ENCODE measurements around the gene DBN1. TPM values are rescaled to one million over a fixed set of nuclear protein-coding genes. Genes with fewer than 3 reads are reported as not detected.

Gene DBN1
- total RNA-seq, 1 experiment from 2014 or later: 286 TPM

DNA sequence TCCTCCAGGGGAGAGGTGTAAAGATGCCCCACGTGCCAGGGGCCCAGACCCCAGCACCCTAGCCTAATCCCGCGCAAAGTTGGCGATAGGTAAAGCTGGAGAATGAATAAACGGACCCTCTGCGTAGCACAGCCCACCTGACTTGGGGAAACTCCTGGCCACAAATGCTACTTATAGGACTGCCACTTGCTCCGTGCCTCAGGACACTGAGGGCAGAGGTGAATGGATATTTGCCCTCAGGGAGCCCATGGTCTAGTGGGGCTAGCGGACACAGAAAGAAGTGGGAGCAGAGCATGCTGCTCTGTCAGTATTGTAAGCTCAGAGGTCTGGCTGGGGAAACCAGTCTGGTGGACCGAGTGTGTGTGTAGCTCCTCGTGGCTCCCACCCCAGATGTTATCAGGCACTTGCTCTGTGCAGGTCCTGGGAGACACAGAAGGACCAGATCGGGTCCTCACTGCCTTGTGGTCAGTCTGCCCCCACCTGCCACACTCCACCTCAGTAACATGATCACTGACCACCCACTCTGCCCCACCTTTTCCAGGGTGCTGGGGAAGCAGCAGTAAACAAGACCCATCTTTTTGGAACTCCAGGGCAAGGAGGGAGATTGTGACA, 46.1 kb downstream of the DBN1 start:
- CTCF ChIA-PET: interaction anchor here (0.6 kb wide), 1 partner anchor 62 kb away, joined by 4 read pairs; no protein-coding TSS in a partner anchor
- Histone ChIP-seq H3K27me3 (replicated peaks; ENCODE audit: insufficient read depth, low read depth, low read length, poor library complexity) (no peaks in the 10 kb centered on the region), H3K36me3 (ENCODE audit: insufficient read depth, low read length, poor library complexity, severe bottlenecking) (peaks cover 4% of the 10 kb centered on the region), H3K4me1 (ENCODE audit: insufficient read depth, low read length, poor library complexity, severe bottlenecking) (peaks cover 13% of the 10 kb centered on the region), H3K27ac (ENCODE audit: low read depth, low read length, poor library complexity, severe bottlenecking) (peak overlapping the region; percentile 84), H3K4me3 (ENCODE audit: low read depth, low read length, poor library complexity, severe bottlenecking) (peak overlapping the region; percentile 76), H3K9me3 (ENCODE audit: low read depth, low read length, poor library complexity, severe bottlenecking) (no peaks in the 10 kb centered on the region)
- DNase-seq (ENCODE audit: low spot score): no peak
- POLR2A ChIA-PET (ENCODE audit: low non-redundant PET): interaction anchor here (0.6 kb wide), 1 partner anchor 1814 kb away, joined by 3 read pairs; no protein-coding TSS in a partner anchor
- intact Hi-C loops (cut with micrococcal nuclease; ENCODE audit: unreplicated experiment): no loop called here
- BruUV-seq (replicated peaks): TSS peak; percentile 63
- TF ChIP-seq, protein P1, sequence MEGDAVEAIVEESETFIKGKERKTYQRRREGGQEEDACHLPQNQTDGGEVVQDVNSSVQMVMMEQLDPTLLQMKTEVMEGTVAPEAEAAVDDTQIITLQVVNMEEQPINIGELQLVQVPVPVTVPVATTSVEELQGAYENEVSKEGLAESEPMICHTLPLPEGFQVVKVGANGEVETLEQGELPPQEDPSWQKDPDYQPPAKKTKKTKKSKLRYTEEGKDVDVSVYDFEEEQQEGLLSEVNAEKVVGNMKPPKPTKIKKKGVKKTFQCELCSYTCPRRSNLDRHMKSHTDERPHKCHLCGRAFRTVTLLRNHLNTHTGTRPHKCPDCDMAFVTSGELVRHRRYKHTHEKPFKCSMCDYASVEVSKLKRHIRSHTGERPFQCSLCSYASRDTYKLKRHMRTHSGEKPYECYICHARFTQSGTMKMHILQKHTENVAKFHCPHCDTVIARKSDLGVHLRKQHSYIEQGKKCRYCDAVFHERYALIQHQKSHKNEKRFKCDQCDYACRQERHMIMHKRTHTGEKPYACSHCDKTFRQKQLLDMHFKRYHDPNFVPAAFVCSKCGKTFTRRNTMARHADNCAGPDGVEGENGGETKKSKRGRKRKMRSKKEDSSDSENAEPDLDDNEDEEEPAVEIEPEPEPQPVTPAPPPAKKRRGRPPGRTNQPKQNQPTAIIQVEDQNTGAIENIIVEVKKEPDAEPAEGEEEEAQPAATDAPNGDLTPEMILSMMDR (conservative IDR thresholded peaks at IDR 0.05; ENCODE audit: low read depth, low read length): no peak
- no peak for TF ChIP-seq EZH2 (IDR thresholded peaks at IDR 0.05; ENCODE audit: borderline replicate concordance, low read depth, low read length, poor library complexity, severe bottlenecking)

DNA sequence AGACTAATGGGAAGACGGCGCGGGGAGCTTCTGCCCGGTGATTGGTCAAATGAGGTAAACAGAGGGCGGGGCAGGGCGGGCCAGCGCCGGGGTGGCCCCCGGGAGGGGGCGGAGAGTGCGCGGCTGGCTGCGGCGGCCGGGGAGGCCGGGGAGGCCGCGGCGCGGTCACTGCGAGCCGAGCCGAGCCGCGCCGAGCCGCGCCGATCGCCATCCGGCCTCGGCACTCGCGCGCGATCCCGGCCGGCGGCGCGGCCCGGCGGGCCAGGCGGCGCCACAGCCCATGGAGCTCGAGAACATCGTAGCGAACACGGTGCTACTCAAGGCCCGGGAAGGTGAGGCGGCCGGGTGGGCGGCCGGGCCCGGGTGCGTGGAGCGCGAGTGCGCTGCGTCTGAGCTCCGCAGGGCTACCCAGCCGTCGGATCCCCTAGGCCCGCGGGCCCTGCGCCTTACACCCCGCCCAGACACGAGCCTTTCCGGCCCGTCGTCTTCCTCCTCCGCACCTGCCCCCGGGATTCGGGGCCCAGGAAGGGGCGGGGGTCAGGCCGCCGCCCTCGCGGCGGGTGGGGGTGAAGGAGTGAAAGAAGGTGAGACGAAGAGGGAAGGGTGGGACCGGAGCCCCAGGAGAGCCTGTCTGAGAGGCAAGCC, 46.7 kb downstream of the DBN1 start, which contains the start of gene GRK6:
GRK6 (plus strand) TSS at position 111 of the 645 bp plus-strand sequence; CDS start at position 281, 170 bp downstream.
- intact Hi-C loops (cut with micrococcal nuclease; ENCODE audit: unreplicated experiment): no loop called here
- peak within 1 kb of the TSS; percentile 84 for H3K27ac ChIP-seq (ENCODE audit: low read depth, low read length, poor library complexity, severe bottlenecking)
- CTCF ChIA-PET: interaction anchor here (0.6 to 1.3 kb wide), 5 partner anchors 28 to 484 kb away, joined by 3 to 8 read pairs (median 5); no protein-coding TSS in a partner anchor
- TF ChIP-seq, protein P1 (conservative IDR thresholded peaks at IDR 0.05; ENCODE audit: low read depth, low read length): no peak
- no peak for TF ChIP-seq EZH2 (IDR thresholded peaks at IDR 0.05; ENCODE audit: borderline replicate concordance, low read depth, low read length, poor library complexity, severe bottlenecking)
- BruUV-seq (replicated peaks): no TSS peak
- POLR2A ChIA-PET (ENCODE audit: low non-redundant PET): interaction anchor here (0.6 kb wide), 2 partner anchors 75 to 90 kb away, joined by 4 to 13 read pairs; partner anchors contain the start of genes DDX41 and LMAN2
- peak; percentile 39 for DNase-seq (ENCODE audit: low spot score)
- no peaks in the 10 kb centered on the region for H3K36me3 ChIP-seq (ENCODE audit: insufficient read depth, low read length, poor library complexity, severe bottlenecking)
- H3K9me3 ChIP-seq (ENCODE audit: low read depth, low read length, poor library complexity, severe bottlenecking): no peaks in the 10 kb centered on the region
- H3K27me3 ChIP-seq (replicated peaks; ENCODE audit: insufficient read depth, low read depth, low read length, poor library complexity): no peaks in the 10 kb centered on the region
- H3K4me1 ChIP-seq (ENCODE audit: insufficient read depth, low read length, poor library complexity, severe bottlenecking): peaks cover 13% of the 10 kb centered on the region
- H3K4me3 ChIP-seq (ENCODE audit: low read depth, low read length, poor library complexity, severe bottlenecking): peak within 1 kb of the TSS; percentile 76

DNA sequence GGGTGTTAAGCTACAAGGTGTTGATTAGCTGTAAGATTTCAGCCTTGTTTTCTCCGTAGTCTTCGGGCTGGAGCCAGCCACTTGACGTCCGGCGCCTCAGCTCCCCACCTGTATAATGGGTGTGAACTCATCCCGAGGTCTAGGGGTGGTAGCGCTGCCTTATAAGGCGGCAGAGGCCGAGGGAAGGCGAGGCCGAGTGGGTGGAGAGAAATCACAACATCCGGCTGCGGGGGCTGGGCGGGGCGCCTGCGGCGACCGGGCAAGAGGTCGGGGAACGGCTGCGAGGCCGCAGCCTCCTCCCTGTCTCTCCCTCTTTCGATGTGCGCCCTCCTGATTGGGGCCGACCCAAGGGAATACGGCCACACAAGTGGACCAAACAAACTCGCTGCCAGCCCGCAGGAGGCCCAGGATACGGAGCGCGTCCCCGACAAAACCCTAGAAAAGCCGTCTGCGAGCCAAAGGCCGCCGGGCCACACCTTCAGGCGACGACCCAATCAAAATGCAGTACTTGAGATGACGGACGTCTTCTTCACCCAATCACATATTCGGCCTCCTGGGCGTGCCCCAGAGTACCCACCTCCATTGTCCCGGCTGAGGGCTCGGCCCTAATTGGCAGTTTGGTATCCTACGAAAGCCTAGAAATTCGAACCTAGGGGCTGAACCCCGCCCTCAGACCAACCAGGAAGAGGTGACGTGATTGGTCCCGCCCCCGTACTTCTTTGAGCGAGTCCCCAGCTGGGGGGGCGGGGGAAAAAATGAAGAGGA, 47.5 kb downstream of the DBN1 start:
- Histone ChIP-seq H3K27ac (ENCODE audit: low read depth, low read length, poor library complexity, severe bottlenecking) (peak overlapping the region; percentile 76), H3K27me3 (replicated peaks; ENCODE audit: insufficient read depth, low read depth, low read length, poor library complexity) (no peaks in the 10 kb centered on the region), H3K4me3 (ENCODE audit: low read depth, low read length, poor library complexity, severe bottlenecking) (peak overlapping the region; percentile 61), H3K36me3 (ENCODE audit: insufficient read depth, low read length, poor library complexity, severe bottlenecking) (no peaks in the 10 kb centered on the region), H3K9me3 (ENCODE audit: low read depth, low read length, poor library complexity, severe bottlenecking) (no peaks in the 10 kb centered on the region), H3K4me1 (ENCODE audit: insufficient read depth, low read length, poor library complexity, severe bottlenecking) (peaks cover 13% of the 10 kb centered on the region)
- TF ChIP-seq EZH2 (IDR thresholded peaks at IDR 0.05; ENCODE audit: borderline replicate concordance, low read depth, low read length, poor library complexity, severe bottlenecking): no peak
- TF ChIP-seq, protein P1 (conservative IDR thresholded peaks at IDR 0.05; ENCODE audit: low read depth, low read length): no peak
- BruUV-seq (replicated peaks): no TSS peak
- ChIA-PET POLR2A (ENCODE audit: low non-redundant PET) (interaction anchor here (0.6 kb wide), 2 partner anchors 75 to 91 kb away, joined by 4 to 13 read pairs; partner anchors contain the start of genes DDX41 and LMAN2), CTCF (interaction anchor here (0.6 to 1.3 kb wide), 4 partner anchors 29 to 483 kb away, joined by 3 to 8 read pairs (median 6); no protein-coding TSS in a partner anchor)
- intact Hi-C loops (cut with micrococcal nuclease; ENCODE audit: unreplicated experiment): no loop called here
- DNase-seq (ENCODE audit: low spot score): peak; percentile 100

Measured in A673 (cell line).